HG03439 (cell line): ENCODE results near the gene VWA3A.
"Not testable (repeated sequence)": the region's sequence is repeated elsewhere in the genome, so short reads cannot be mapped to it uniquely, and the experiment has no call there.

ENCODE experiments used
- ATAC-seq: cut with Tn5 transposase; IDR thresholded peaks from one replicate; pipeline ENCODE4 v1.9.1; 2021; ENCODE audit warnings: mild to moderate bottlenecking, moderate library complexity; ENCODE audit not compliant: unreplicated experiment

VWA3A gene

GRCh38 chr16:22181843-22182242, 89.5 kb downstream of the VWA3A start:
- no peak for ATAC-seq

GRCh38 chr16:22183335-22183734, 91.0 kb downstream of the VWA3A start:
- ATAC-seq, result no peak

- no peak for ATAC-seq
These were observed 91.7 kb downstream of the VWA3A start for GRCh38 chr16:22183901-22184614.

GRCh38 chr16:22184615-22184968, 92.3 kb downstream of the VWA3A start:
- ATAC-seq, result no peak

- ATAC-seq, result no peak
These were observed 94.2 kb downstream of the VWA3A start for GRCh38 chr16:22186517-22186916.

- ATAC-seq, result no peak
These were observed 95.9 kb downstream of the VWA3A start for GRCh38 chr16:22188267-22188594.

GRCh38 chr16:22188595-22189442, 96.5 kb downstream of the VWA3A start:
- no peak for ATAC-seq

GRCh38 chr16:22189473-22190080, 97.2 kb downstream of the VWA3A start:
- ATAC-seq, result no peak

- peak; percentile 68 for ATAC-seq
These were observed 97.9 kb downstream of the VWA3A start for GRCh38 chr16:22190081-22190775.

GRCh38 chr16:22190776-22191531, 98.6 kb downstream of the VWA3A start:
- peak; percentile 51 for ATAC-seq

GRCh38 chr16:22191532-22192260, 99.4 kb downstream of the VWA3A start:
- ATAC-seq, result no peak

- ATAC-seq, result peak; percentile 14
These were observed 100.1 kb downstream of the VWA3A start for GRCh38 chr16:22192261-22193062.

GRCh38 chr16:22193063-22193411, 100.7 kb downstream of the VWA3A start:
- ATAC-seq, result no peak

- no peak for ATAC-seq
These were observed 102.5 kb downstream of the VWA3A start for GRCh38 chr16:22194707-22195444.

GRCh38 chr16:22195445-22195694, 103.0 kb downstream of the VWA3A start:
- ATAC-seq, result no peak

GRCh38 chr16:22195695-22196558, 103.6 kb downstream of the VWA3A start:
- peak; percentile 39 for ATAC-seq

GRCh38 chr16:22196559-22197168, 104.3 kb downstream of the VWA3A start:
- not testable (repeated sequence) for ATAC-seq
